GM21423 (cell line): ENCODE results near the gene DERL3.

Experiments
- ATAC-seq: cut with Tn5 transposase; IDR thresholded peaks from one replicate; pipeline ENCODE4 v1.9.1; 2021; ENCODE audit warnings: mild to moderate bottlenecking, moderate library complexity; ENCODE audit not compliant: unreplicated experiment

Gene DERL3

GRCh38 chr22:23806837-23807236 lies 32.0 kb downstream of the DERL3 start:
- no peak for ATAC-seq

DNA sequence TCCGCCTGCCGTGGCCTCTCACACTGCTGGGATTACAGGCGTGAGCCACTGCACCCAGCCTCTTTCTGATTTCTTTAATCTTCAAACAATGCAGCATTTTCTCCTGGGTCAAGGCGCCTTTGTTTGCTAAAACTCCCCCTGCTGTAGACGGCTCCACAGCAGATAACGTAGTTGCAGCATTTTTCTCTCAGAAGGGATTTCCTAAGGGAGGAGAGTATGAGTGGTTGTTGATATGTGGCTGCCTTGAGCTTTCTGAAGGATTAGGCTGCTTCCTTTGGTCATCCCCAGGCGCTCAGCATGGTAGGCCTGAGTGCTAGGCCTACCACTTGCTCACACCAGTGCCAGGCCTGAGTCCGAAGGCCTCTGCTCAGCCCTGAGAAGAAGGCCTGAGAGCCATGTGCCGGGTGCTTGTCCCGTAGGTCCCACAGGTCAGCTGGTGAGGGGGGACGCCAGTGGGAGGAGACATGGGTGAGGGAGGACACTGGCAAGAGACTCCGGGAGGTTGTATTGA lies 34.0 kb downstream of the DERL3 start:
- ATAC-seq = no peak

DNA sequence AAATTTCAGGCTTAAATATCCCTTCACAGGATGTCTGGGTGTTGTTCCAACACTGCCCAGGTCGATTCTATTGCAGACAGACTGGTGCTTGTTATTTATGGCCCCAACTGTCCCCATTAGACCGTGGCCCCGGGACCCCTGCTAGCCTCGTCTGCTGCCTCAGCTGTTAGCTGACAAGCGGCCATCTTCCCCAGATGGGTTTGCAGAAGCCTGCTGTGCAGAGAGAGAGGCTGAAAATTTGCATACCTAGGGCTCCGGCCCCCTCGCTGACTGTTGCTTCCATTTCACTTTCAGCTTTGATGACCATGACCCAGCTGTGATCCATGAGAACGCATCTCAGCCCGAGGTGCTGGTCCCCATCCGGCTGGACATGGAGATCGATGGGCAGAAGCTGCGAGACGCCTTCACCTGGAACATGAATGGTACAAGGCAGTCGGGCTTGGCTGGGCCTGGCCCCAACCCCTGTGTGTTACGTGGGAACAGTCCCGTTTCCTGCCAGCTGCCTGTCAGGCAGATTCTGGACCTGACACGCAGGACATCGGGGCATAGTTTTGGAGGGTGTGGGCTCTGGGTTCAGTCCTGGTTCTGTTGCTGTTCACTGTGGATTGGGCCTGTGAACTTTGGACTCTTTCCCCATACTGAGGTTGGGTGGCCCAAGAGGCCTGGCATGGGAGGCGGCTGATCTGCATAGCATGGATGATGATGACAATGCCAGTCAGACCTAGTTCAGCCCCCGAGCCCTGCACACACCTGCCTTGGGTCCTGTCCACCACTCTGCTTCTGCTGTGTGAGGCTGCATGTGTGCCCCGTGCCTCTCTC lies 35.6 kb downstream of the DERL3 start:
- ATAC-seq = no peak

- ATAC-seq = no peak
Observed at GRCh38 chr22:23801886-23802377, 36.9 kb downstream of the DERL3 start.

DNA sequence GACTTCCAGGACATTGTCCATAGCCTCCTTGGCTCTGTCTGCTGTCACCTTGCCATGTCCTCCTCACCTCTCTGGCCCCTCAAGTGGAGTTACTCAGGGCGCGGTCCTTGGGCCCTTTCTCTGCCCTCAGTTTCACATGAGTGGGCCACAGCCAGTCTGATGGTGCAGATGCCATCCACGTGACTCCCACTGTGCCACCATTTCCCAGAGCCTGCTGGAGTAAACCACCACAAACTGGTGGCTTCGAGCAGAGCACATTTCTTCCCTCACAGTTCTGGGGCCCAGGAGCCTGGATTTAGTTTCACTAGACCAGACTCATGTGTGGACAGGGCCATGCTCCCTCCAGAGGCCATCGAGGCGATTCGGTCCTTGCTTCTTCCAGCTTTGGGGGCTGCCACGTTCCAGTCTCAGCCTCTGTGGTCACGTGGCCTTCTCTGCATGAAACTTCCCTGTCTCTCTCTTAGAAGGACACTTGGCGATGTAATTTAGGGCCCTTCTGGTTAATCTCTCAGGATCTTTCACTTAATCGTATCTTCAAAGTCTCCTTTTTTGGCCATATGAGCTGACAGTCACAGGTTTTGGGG lies 37.5 kb downstream of the DERL3 start:
- no peak for ATAC-seq

DNA sequence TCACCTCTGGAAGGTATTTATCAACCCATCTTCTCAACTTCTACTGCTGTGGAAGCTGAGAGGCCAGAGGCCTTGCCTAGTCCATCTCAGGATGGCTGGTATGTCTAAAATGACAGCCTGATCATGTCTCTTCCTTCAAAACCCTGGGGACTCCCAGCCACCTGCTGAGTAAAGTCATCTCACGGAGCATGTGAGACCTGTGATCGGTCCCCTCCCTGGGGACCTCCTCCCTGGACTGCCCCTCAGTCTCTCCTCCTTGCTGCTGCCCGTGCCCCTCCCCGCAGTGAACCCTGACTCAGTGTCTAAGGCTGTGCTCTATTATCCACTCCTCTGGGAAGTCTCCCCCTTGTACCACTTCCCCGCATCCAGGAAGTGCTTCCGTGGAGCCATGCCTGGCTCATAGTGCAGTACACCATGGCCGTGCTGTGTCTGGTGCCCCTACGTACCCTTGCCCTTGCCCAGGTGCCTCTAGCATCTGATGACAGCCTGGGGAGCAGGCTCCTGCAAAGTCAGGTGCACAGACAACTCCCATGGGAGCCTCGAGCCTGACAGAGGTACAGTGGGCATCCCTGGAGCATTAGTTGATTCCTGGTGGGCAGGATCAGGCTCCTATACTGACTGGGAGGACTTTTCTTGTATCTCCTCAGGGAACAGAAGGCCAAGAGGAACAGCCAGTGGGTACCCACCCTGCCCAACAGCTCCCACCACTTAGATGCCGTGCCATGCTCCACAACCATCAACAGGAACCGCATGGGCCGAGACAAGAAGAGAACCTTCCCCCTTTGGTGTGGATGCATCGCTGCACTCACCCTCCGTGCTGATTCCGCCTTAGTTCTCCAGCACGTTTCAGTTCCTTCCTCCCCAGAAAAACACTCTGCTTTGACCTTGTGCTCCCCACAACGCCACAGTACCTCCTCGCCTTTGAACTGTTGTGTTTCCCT lies 38.2 kb downstream of the DERL3 start:
- ATAC-seq = peak; percentile 64

DNA sequence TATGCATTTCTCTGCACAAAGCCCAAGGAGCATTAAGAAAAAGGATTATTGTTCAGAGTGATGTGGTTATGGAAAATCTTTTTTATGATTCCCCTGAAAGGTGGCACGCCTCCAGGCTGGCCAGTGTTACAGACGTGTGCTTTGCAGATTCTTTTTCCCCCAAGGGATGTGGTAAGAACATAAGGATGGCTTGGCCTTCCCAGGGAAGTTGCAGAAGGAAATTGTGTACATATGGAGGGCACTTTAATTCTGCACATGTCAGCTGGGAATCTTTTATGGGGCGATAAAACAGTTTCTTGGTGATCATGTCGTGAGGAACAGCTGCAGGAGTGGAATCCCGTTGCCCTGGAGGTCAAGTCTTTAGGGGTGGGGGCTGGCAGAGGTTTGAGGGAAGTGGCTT lies 42.3 kb downstream of the DERL3 start:
- ATAC-seq = no peak

- ATAC-seq = no peak
Observed at GRCh38 chr22:23793326-23793725, 45.5 kb downstream of the DERL3 start.

DNA sequence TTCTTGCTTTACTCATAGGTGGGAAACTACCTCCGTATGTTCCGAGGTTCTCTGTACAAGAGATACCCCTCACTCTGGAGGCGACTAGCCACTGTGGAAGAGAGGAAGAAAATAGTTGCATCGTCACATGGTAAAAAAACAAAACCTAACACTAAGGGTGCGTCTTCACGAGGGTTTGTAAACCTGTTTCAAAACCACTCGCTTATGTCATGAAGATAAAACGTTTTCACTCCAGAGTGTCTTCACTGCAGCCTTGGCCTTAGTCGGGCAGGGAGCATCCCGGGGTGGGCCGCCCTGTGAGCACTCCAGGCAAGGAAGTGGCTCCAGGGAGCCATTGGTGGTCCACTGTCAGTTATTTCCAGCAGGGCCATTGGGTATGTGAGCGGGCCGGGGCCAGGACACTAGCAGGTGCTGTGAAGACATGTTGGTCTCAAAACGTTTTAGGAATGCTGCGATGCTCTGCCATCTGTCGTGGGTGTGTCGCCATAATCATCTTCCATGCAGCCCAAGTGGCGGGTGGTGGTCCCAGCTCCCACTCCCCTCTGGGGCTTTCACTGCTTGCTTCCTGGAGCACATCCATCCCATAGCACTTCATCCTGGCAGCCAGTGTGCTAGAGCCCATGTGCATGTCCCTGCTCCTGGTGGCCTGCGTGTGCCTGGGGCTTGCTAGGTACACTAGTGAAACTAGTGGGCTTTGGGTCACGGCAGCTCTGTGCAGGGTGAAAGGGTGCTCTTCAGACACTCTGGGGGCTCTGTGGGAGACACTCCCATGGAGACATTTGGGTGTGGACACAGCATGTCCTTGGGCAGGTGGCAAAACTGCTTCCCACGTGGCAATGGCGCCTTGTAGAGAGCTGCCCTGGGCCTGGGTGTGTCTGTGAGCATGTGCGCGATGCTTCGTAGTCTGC lies 46.8 kb downstream of the DERL3 start:
- ATAC-seq = no peak

DNA sequence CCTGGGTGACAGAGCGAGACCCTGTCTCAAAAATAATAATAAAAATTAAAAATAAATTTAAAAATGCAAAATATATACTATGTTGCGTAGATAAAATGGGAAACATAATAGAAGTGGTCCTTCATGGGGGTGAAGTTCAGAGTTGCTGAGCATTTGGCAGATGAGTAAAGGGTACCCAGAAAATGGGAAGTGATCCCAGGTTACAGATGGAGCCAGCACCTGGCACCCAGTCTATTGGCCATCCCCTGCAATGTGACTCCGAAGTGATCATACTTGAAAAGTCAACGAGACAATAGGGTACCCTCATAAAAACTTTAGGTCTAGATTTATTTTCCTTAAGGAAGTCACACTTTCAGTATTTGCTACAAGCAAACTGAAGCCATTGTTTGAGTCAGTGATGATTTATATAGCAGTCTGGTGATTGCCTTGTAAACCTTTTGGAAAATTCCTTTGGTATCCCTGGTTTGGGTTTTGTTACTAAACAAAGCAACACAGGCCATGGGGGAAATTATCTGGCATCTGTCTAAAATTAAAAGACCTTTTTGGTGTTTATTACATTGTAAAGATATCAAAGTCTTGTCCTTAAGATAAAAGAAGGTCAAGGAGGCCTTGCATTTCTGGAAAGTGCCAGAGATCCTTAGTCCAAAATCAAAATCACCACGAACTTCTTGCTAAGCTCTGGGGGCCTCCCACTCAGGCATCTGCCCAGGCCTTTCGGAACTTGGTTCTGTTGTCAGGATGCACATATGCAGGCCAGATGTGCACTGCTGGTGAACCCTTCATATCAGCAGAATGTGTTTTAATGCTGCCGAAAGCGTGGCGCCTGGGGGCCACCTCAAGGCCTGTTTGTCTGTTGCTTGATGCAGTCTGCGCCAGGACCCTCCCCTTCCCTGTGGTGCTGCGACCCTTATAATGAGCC lies 47.7 kb downstream of the DERL3 start:
- ATAC-seq = no peak

DNA sequence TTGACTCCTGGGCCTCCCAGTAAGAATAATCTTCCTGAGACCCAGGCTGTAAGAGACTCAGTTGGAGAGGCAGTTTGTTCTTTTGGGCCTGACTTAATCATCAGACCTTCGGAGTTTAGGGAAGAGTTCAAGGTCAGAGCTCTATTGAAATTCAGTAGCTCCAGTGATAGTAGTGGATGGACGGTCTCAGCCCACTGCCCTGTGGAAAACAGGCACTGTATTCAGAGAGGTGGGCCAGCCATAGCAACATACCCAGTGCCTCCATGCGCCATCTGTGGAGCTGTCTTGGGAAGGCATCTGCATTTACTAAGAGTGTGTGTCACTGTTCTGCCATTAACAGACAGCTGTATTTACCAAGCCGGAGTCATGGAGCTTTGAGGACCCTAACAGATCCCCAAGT lies 49.2 kb downstream of the DERL3 start:
- no peak for ATAC-seq

- ATAC-seq = no peak
Observed at GRCh38 chr22:23789121-23789520, 49.7 kb downstream of the DERL3 start.

- no peak for ATAC-seq
Observed at GRCh38 chr22:23787910-23788309, 50.9 kb downstream of the DERL3 start.

GRCh38 chr22:23787600-23787896 lies 51.3 kb downstream of the DERL3 start:
- ATAC-seq = peak; percentile 20

GRCh38 chr22:23786752-23787599 lies 51.8 kb downstream of the DERL3 start, which contains the start of gene SMARCB1:
Gene SMARCB1 (plus strand): TSS chr22:23786966. CDS start chr22:23787170, 204 bp downstream.
- ATAC-seq = peak; percentile 71

DNA sequence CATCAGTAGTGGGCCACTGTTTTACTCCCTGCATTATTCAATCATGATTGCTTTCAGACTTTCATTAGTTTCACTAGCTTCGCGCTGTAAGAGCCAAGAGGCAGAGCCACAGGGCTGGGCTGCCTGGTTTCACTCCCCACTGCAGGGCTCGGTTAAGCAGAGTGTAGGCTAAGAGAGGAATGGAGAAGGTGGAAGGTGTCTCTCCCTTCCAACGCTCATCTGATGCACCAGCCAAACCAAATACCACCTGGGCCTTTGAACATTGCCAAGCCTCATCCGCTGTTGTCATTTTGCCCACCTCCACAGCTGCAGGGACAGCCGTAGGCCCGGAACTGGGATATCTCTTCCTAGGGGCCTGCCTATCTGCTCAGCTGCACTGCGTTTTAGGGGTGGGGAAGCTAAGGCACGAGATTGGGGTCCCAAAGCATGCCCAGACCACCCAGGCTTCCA lies 52.5 kb downstream of the DERL3 start:
- no peak for ATAC-seq
